ENCODE data around the gene AMIGO3.
A peak's percentile ranks its signal among the peaks of the same experiment; 100 is the strongest.
"Not testable (repeated sequence)": the region's sequence is repeated elsewhere in the genome, so short reads cannot be mapped to it uniquely, and the experiment has no call there.

Gene AMIGO3

GRCh38 chr3:49719214-49719884, at the start of gene AMIGO3:
Gene AMIGO3, minus strand, starts transcription at chr3:49719684. Its CDS starts 219 bp downstream, at chr3:49719465.
- DNase-seq: peak; percentile 94

GRCh38 chr3:49763981-49764380, 44.5 kb upstream of the AMIGO3 start:
- no peak for DNase-seq

GRCh38 chr3:49761661-49762060, 42.2 kb upstream of the AMIGO3 start:
- no peak for DNase-seq

DNA sequence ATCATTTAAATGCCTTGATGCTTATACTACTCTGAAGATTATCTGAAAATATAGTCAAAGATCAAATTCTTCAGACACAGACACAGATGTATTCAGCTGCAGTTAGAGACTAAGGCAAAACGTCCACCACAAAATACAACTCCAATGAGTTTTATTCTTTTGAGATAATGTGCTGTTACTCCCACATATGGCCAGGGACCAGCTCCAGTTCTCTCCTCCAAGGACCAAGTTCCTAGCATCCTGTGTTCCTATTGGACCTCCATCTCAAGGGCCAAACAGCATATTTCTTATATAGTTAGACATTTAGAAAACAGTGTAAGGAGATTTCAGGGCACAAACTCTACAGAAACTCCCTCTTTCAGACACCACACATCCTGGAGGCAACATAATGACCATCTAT, 39.7 kb upstream of the AMIGO3 start:
- no peak for DNase-seq

GRCh38 chr3:49757197-49757596, 37.7 kb upstream of the AMIGO3 start:
- no peak for DNase-seq

GRCh38 chr3:49756036-49756435, 36.6 kb upstream of the AMIGO3 start:
- DNase-seq: no peak

- no peak for DNase-seq
Observed at GRCh38 chr3:49754536-49754935, 35.1 kb upstream of the AMIGO3 start.

GRCh38 chr3:49751501-49751900, 32.0 kb upstream of the AMIGO3 start:
- DNase-seq: no peak

GRCh38 chr3:49750056-49750455, 30.6 kb upstream of the AMIGO3 start:
- no peak for DNase-seq

- not testable (repeated sequence) for DNase-seq
Observed at GRCh38 chr3:49748874-49749273, 29.4 kb upstream of the AMIGO3 start.

DNA sequence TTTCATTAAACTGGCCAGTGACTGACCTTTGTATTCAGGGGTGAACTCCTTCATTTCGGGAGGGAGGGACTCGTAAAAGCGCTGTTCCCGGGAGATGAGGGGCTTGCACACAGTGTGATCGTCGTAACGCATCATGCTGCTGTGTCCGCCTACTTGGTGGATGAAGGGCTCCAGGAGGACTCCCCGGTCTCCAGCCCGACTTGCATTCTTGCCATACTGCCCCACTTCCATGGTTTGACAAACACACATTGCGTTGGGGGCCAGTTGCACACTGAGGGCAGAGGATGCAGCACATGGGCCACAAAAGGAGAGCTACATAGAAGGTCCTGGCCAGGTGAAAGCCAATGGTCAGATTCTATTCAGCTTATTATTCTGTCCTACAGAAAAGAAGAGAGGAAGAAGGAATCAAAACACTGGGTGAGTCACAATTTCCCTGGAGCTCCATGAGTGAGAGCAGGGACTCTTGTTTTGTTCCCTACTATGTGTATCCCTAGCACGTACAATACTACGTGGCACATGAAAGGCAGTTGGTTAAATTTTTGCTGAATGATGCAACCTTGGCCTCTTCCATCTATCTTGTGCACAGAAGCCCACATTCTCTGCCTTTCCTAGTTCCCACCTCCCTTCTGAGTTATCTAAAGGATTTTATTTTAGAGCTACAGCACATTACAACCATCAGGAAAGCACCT, 28.5 kb upstream of the AMIGO3 start:
- no peak for DNase-seq

DNA sequence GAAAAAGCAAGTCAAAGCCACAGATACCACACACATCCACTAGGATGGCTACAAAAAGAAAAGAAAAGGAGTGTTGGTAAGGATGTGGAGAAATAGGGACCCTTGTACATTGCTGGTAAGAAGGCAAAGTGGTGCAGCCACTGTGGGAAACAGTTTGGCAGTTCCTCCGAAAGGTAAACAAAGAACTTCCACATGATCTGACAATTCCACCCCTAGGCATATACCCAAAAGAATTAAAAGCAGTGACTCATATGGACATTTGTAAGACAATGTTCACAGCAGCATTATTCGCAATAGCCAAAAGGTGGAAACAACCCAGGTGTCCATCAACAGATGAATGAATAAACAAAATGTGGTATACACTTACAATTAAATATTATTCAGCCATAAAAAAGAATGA, 26.5 kb upstream of the AMIGO3 start:
- peak; percentile 45 for DNase-seq

GRCh38 chr3:49740427-49740826, 20.9 kb upstream of the AMIGO3 start:
- DNase-seq: no peak

GRCh38 chr3:49738067-49738713, 18.7 kb upstream of the AMIGO3 start:
- DNase-seq: no peak

DNA sequence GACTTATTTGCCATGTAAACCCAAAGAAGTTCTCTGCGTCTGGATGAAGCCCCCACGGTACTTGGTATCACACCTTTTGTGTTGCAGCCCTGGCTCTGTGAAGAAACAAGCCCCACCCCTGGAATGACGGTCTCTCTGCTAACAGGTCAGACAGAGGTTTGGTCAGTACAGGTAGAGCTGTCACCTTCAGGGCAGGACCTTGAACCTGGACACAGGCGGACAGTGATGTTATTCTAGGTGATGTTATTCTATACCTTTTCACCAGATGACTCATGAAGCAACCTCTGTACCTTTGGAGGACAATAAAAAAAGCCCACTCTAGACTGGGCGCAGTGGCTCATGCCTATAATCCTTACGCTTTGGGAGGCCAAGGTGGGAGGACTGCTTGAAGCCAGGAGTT, 15.3 kb upstream of the AMIGO3 start:
- no peak for DNase-seq

DNA sequence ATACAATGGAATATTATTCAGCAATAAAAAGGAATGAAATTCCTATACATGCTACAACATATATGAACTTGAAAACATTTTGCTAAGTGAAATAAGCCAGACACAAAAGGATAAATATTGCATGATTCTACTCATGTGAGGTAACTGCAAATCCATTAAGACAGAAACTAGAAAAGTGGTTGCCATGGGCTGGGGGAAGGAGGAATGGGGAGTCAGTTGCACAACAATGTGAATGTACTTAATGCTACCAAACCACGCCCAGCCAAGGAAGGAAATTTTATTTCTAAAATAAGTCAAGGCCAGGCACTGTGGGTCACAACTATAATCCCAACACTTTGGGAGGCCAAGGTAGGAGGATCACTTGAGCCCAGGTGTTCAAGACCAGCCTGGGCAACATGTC, 14.1 kb upstream of the AMIGO3 start:
- DNase-seq: no peak

GRCh38 chr3:49732597-49732996, 13.1 kb upstream of the AMIGO3 start:
- DNase-seq: no peak

DNA sequence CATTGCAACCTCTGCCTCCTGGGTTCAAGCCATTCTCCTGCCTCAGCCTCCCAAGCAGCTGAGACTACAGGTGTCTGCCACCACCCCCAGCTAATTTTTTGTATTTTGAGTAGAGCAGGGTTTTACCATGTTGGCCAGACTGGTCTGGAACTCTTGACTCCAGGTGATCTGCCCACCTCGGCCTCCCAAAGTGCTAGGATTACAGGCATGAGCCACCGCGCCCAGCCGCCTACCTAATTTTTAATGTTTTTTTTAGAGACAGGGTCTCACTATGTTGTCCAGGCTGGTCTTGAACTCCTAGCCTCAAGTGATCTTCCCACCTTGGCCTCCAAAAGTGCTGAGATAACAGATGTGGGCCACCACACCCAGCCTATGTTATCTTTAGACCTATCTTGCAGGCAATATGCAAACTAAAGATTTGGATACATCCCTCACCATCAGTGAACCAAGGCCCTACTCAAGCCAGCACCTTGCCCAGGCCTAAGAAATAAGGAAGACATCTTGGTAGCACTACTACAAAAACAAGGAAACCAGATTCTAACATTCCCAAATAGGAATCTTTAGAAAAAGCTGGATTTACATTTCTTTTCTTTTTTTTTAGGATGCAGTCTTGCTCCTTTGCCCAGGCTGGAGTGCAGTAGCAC, 10.6 kb upstream of the AMIGO3 start:
- no peak for DNase-seq

DNA sequence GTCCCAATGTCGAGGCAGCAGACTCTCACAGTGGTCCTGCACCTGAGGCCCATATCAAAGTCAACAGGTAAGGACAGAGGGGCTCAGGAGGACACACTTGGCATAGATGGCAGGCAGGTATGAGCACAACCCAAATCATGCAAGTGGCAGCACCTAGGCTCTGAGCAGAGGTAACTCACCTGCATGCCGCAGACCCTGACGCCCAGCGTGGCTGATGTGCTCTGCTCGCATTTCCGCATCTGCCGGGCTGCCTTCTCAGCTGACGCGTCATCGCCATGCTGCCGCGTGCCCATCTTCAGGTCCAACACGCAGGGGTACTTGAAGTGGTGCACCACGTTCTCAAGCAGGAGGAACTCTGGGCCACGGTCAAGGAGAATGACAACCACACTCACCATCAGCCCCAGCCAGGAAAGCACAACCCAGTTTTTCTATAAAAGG, 8.5 kb upstream of the AMIGO3 start:
- DNase-seq: no peak

GRCh38 chr3:49727154-49727923, 7.9 kb upstream of the AMIGO3 start:
- no peak for DNase-seq

DNA sequence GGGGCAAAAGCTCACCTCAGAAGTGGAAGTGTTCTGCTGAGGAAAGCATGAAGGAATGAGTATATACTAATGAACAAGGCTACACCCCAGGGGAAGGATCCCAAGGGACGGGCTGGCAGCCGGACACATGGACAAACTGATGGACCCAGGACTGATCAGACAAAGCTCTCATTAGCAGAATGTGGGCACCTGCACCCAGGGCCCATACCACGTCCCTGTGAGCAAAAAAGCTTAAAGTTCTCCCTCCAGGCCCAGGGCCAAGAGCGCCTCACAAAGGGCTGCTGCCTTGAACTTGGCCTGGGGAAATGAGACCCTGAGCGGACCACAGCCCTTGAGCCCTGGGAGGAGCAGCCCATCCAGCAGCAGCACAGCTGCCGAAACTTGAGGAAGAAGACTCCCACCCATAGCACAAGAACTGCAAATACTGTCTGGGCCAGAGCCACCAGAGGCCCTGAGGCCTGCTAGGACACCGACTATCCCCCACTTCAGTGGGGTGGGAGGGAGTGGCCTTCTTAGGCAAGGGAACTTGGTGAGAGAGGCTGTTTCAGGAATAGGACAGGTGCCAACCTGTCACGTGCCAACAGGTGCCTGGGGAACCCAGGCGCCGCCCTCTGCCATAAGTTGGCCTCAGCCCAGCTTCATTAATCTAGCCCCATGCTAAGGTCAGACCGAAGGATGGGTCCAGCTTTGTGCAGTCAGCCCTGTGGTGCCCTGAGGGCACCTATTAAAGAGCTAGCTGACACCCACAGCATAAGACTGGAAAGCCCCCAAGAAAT, 6.6 kb upstream of the AMIGO3 start:
- DNase-seq: peak; percentile 30

DNA sequence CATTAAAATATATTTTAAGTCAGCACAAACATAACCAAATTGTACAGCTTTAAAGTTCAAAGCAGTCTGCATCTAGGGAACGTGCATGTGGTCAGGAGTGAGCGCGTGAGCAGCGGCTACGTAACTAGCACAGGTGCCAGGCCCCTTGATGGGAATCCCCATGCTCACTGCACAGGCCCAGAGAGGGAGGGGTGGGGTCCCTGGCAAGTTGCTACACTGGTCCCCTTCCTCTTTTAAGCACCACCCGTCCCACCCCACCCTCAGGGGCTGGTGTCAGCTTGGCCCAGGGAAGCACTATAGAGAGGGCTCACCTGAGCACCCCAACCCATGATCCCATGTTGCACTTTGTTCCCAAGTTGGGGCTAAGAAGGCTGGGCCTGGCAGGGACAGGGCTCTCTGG, 5.1 kb upstream of the AMIGO3 start:
- DNase-seq: no peak
